NB4 (cell line): ENCODE measurements around the gene SSPN.

ENCODE experiments used
- DNase-seq: peaks from one replicate; pipeline ENCODE4 v3.0.0; 2010; ENCODE audit warnings: low read depth
- H3K4me3 ChIP-seq: one replicate; pipeline ENCODE4 v1.5.1; 2011; ENCODE audit warnings: mild to moderate bottlenecking, low read depth, low read length, moderate library complexity
- MAX ChIP-seq: IDR thresholded peaks from 2 replicates; pipeline ENCODE4 v1.6.1; 2011; ENCODE audit warnings: low read depth, low read length
- MYC ChIP-seq: IDR thresholded peaks from 2 replicates; pipeline ENCODE4 v1.6.1; 2011; ENCODE audit warnings: low read depth, low read length
- POLR2A ChIP-seq: IDR thresholded peaks from 2 replicates; pipeline ENCODE4 v1.6.1; 2011; ENCODE audit warnings: mild to moderate bottlenecking; ENCODE audit not compliant: insufficient read length; ENCODE audit errors: extremely low read depth
- TF ChIP-seq, protein P1 (sequence below): IDR thresholded peaks from one replicate; pipeline ENCODE4 v1.5.1; 2012; ENCODE audit warnings: low read depth, low read length

SSPN gene

GRCh38 chr12:26238341-26239121 is 43.2 kb downstream of the SSPN start:
- no peak overlapping the region for H3K4me3 ChIP-seq
- DNase-seq, result no peak
- TF ChIP-seq MAX (no peak), MYC (no peak), POLR2A (no peak)
- TF ChIP-seq, protein P1, sequence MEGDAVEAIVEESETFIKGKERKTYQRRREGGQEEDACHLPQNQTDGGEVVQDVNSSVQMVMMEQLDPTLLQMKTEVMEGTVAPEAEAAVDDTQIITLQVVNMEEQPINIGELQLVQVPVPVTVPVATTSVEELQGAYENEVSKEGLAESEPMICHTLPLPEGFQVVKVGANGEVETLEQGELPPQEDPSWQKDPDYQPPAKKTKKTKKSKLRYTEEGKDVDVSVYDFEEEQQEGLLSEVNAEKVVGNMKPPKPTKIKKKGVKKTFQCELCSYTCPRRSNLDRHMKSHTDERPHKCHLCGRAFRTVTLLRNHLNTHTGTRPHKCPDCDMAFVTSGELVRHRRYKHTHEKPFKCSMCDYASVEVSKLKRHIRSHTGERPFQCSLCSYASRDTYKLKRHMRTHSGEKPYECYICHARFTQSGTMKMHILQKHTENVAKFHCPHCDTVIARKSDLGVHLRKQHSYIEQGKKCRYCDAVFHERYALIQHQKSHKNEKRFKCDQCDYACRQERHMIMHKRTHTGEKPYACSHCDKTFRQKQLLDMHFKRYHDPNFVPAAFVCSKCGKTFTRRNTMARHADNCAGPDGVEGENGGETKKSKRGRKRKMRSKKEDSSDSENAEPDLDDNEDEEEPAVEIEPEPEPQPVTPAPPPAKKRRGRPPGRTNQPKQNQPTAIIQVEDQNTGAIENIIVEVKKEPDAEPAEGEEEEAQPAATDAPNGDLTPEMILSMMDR, result no peak

DNA sequence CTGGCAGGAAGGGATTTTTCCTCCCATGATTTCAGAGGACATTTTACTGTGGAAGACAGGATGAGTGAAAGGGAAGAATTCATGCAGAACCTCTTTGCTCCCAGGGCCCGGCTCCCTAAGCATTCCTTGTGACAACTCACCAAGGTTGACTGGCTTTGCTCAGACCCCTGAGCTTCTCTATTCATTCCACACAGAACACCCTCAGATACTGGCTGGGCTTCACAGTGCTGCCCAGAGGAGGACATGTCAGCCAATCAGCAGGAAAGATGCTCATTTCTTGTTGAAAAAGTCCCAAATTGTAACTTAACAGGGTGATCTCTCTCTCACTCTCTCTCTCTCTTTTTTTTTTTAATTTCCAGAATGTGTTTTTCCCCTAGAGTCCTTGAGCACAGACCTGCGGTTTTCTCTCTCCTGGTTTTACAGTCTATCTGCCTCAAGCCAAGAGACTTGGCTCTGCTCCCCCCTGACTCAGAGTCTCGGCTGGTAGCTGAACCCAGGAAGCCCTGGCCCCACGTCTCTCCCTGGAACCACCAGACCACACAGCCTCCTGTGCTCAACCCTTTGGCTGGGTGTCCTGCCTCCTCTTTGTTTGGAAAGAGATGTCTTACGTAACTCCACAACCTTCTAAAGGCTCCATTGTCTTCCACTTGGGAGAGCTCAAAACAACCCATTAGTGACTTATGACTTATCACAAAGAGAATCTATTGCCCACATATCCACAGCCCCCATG is 43.9 kb downstream of the SSPN start:
- TF ChIP-seq MAX (no peak), MYC (no peak), POLR2A (no peak)
- TF ChIP-seq, protein P1, result no peak
- peak; percentile 94 for DNase-seq
- no peak overlapping the region for H3K4me3 ChIP-seq

GRCh38 chr12:26239852-26240815 is 44.8 kb downstream of the SSPN start:
- DNase-seq, result no peak
- H3K4me3 ChIP-seq, result no peak overlapping the region
- no peak for TF ChIP-seq POLR2A
- TF ChIP-seq MYC, result no peak
- TF ChIP-seq, protein P1, result no peak
- no peak for TF ChIP-seq MAX

DNA sequence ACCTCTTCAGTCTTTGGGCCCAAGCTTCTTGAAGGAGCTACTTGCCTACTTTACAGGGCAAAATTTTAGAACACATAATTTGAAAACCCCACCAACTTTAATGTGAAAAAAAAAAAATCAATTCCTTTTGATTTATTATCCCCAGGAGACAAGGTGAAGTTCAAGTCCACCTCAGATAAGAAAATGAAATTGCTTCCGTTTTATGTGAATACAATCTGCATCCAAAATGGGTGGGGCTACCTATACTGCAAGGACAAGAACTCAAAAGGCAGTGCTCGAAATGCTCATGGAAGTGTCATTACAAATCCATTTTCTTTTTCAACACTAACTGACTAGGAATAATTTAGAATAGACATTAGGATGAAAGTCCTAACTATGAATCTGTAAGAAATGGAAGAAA is 45.7 kb downstream of the SSPN start:
- TF ChIP-seq MYC, result no peak
- TF ChIP-seq MAX, result no peak
- no peak for TF ChIP-seq POLR2A
- TF ChIP-seq, protein P1, result no peak
- no peak overlapping the region for H3K4me3 ChIP-seq
- no peak for DNase-seq

GRCh38 chr12:26242683-26243082 is 47.3 kb downstream of the SSPN start:
- DNase-seq, result no peak
- no peak overlapping the region for H3K4me3 ChIP-seq
- TF ChIP-seq MYC (no peak), MAX (no peak), POLR2A (no peak)
- TF ChIP-seq, protein P1, result no peak
